GM18526 (cell line): Measurements from ENCODE around the gene WBP1.

Source experiments
- POLR2A ChIP-seq: IDR thresholded peaks from 3 replicates; pipeline ENCODE4 v1.6.1; 2011; ENCODE audit not compliant: insufficient read length; ENCODE audit errors: extremely low read depth

Gene WBP1

DNA sequence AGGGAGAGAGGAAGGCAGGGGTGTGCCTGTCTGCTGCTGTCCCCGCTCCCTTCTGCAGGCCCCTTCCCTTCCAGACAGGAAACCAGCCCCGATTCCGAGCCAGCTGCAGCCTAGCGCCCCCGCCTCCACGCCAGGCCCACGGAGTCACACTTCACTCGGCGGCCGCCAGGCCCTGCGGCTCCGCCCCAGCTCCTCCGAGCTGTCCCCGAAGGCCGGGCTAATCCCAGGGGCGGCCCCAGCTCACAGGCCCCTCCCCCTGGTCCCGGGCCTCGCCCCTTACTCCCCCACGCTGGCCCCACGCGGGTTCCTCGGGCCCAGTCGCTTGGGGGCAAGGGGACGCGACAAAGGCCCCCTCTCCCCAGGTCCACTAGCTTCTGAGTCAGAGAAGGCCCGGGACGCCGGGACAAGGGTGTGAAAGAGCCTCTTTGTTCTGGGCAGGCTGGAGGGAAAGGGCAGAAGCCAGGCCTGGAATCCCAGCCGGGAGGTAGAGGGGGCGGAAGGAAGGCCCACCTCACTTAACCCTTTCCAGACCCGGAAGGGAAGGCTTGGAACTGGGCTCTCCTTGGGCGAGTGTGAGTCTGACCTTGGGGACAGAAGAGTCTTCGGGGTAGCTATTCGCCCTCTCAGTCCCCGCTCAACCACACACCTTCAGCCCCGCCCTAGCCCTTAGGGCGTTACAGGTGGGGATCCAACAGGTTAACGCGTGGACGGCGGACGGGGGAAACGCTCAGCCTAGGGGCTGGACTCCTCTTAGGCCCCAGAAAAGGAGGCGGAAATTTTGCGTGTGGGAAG, 17.7 kb upstream of the WBP1 start:
- TF ChIP-seq POLR2A = peak; percentile 39

DNA sequence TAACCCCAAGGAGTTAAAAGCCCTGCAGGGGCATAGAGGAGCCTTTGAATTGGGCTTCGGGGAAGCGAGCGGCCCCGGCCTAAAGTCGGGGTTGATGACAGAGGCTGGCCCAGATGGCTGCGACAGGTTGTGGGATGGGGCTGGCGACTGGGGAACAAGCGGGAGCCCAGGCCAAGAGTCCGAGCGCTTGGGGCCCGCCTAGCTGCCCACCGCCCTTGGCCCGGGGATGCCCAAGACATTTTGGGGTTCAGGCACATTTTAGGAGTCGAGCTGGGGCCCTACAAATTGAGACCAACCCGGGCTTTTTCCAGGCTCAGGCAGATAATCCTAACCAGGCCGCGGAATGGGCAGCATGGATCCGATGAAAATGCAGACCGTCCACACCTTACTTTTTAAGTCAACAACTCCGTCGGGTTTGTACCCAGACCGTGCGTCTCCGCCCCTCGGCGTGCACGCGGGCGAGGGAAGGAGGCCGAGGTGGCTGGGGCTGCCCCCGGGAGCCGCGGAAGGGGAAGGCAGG, 17.0 kb upstream of the WBP1 start:
- TF ChIP-seq POLR2A = no peak

GRCh38 chr2:74441690-74442482, 16.4 kb upstream of the WBP1 start, which contains the start of gene RTKN:
Gene RTKN (minus strand): TSS chr2:74441937. CDS start chr2:74441816, 121 bp downstream.
- TF ChIP-seq POLR2A = peak; percentile 36

- TF ChIP-seq POLR2A = no peak
Observed at GRCh38 chr2:74444498-74445318, 13.5 kb upstream of the WBP1 start.

- TF ChIP-seq POLR2A = no peak
Observed at GRCh38 chr2:74447230-74447999, 10.8 kb upstream of the WBP1 start.

DNA sequence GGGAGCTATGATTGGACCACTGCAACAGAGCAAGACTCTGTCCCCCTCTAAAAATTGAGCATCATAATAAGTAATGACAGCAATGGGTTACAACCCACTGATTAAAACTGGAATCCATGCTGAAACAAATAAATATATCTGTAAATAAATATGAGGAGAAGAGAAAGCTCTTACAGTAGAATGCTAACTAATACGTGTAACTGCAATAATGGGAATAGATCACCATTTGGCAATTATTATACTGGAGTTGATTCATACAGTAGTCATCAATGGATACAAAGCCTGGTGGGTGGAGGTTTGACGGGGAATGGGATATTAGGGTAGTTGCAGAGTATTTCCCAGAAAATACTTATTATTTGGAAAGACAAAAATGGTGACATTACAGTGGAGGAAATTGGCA, 9.5 kb upstream of the WBP1 start:
- no peak for TF ChIP-seq POLR2A

- no peak for TF ChIP-seq POLR2A
Observed at GRCh38 chr2:74450570-74451190, 7.6 kb upstream of the WBP1 start.

DNA sequence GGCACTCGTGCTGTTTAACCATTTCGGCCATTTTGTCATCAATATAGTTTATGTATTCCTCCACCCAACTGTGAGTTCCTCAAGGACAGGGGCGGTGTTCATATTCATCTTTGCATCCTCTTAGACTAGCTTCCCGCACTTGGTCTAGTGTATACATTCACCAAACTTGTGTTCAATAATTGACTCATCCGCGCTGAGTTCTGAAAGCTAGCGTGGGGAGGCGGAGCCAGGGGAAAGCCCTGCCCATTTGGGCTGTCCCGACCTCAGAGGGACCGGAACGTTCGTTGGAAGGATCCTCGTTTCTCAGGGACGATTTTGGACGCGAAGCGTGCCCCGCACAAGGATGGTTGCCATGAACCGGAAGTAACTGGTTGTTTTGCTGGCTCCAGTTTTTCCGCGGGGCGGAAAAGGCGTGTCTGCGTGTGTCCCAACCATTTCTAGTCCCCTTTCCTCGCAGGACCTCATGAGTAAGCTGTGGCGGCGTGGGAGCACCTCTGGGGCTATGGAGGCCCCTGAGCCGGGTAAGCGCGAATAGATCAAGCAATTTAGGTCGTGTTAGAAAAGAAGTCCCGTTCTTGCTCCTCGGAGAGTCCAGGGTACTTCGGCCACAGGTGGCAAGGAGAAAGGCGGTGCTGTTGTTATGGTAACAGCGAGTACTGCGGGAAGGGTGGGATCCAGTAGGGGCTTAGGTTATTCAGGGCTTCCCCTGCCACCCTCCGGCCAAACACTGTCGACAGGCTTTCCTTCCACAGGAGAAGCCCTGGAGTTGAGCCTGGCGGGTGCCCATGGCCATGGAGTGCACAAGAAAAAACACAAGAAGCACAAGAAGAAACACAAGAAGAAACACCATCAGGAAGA, 3.4 kb upstream of the WBP1 start, which contains the start of gene INO80B:
Gene INO80B, plus strand, starts transcription at position 434 of the 858 bp plus-strand sequence. Its CDS starts 30 bp downstream, at position 464.
- TF ChIP-seq POLR2A = peak; percentile 41

DNA sequence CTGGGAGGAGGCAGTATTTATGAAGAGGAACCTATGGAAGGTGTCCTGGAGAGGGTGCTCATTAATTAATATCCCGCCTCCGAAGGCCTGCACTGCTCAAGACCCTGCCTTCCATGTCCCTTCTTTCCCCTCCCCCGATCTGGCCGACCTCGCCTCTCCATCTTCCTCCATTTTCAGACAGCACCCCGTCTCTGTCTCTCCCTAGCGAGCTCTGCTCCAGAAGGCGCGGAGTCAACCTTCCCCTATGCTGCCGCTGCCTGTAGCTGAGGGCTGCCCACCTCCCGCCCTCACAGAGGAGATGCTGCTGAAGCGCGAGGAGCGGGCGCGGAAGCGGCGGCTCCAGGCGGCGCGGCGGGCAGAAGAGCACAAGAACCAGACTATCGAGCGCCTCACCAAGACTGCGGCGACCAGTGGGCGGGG, 1.1 kb upstream of the WBP1 start:
- TF ChIP-seq POLR2A = peak; percentile 24

GRCh38 chr2:74457549-74458131, 598 bp upstream of the WBP1 start:
- peak; percentile 44 for TF ChIP-seq POLR2A

GRCh38 chr2:74458938-74459363, 713 bp downstream of the WBP1 start:
- no peak for TF ChIP-seq POLR2A
